ENCODE measurements around the gene PRKAG2.

PRKAG2 gene

GRCh38 chr7:151721694-151722093, 155.2 kb downstream of the PRKAG2 start:
- no peak for DNase-seq

- DNase-seq: no peak
These were observed 155.7 kb downstream of the PRKAG2 start for GRCh38 chr7:151721236-151721635.

GRCh38 chr7:151720280-151720679, 156.6 kb downstream of the PRKAG2 start:
- no peak for DNase-seq

GRCh38 chr7:151719897-151720242, 157.0 kb downstream of the PRKAG2 start:
- DNase-seq: no peak

- no peak for DNase-seq
These were observed 157.7 kb downstream of the PRKAG2 start for GRCh38 chr7:151719031-151719896.

- no peak for DNase-seq
These were observed 159.0 kb downstream of the PRKAG2 start for GRCh38 chr7:151717918-151718317.

GRCh38 chr7:151717415-151717814, 159.5 kb downstream of the PRKAG2 start:
- DNase-seq: no peak

- no peak for DNase-seq
These were observed 160.6 kb downstream of the PRKAG2 start for GRCh38 chr7:151716323-151716722.

- no peak for DNase-seq
These were observed 161.1 kb downstream of the PRKAG2 start for GRCh38 chr7:151715666-151716315.

- no peak for DNase-seq
These were observed 162.7 kb downstream of the PRKAG2 start for GRCh38 chr7:151714201-151714600.

- no peak for DNase-seq
These were observed 164.1 kb downstream of the PRKAG2 start for GRCh38 chr7:151712810-151713125.

- no peak for DNase-seq
These were observed 164.8 kb downstream of the PRKAG2 start for GRCh38 chr7:151711906-151712809.

GRCh38 chr7:151711435-151711872, 165.5 kb downstream of the PRKAG2 start:
- no peak for DNase-seq

- no peak for DNase-seq
These were observed 166.1 kb downstream of the PRKAG2 start for GRCh38 chr7:151710646-151711434.

- no peak for DNase-seq
These were observed 166.7 kb downstream of the PRKAG2 start for GRCh38 chr7:151710121-151710640.

GRCh38 chr7:151709141-151710038, 167.5 kb downstream of the PRKAG2 start:
- no peak for DNase-seq

- no peak for DNase-seq
These were observed 168.3 kb downstream of the PRKAG2 start for GRCh38 chr7:151708610-151709009.

GRCh38 chr7:151707757-151708156, 169.2 kb downstream of the PRKAG2 start:
- DNase-seq: no peak

GRCh38 chr7:151707105-151707469, 169.8 kb downstream of the PRKAG2 start:
- no peak for DNase-seq

GRCh38 chr7:151706277-151707104, 170.4 kb downstream of the PRKAG2 start:
- no peak for DNase-seq

Data from NCI-H748 treated with DMSO at 0.1 percent for 48 hours (cell line).